ENCODE measurements around the gene STUB1.

The STUB1 gene

GRCh38 chr16:714558-715476 is 34.6 kb downstream of the STUB1 start, which contains the start of gene METRN:
METRN (plus strand) TSS chr16:715118; CDS start chr16:715290, 172 bp downstream.
- Histone ChIP-seq H3K27me3 (ENCODE audit: control insufficient read depth, insufficient read depth, low read length) (peaks cover 11% of the 10 kb centered on the region), H3K9ac (ENCODE audit: low read depth, low read length) (peak within 1 kb of the TSS; percentile 69), H3K4me3 (ENCODE audit: low read length) (peak within 1 kb of the TSS; percentile 75), H3K9me3 (replicated peaks; ENCODE audit: low read length) (no peaks in the 10 kb centered on the region), H3K4me2 (ENCODE audit: low read length) (peak within 1 kb of the TSS; percentile 97), H3K36me3 (ENCODE audit: insufficient read depth, low read length) (no peaks in the 10 kb centered on the region), H3K4me1 (ENCODE audit: control insufficient read depth, insufficient read depth, low read length) (peaks cover 37% of the 10 kb centered on the region)

GRCh38 chr16:715477-716199 is 35.4 kb downstream of the STUB1 start:
- peak overlapping the region; percentile 97 for H3K4me2 ChIP-seq (ENCODE audit: low read length)
- no peaks in the 10 kb centered on the region for H3K36me3 ChIP-seq (ENCODE audit: insufficient read depth, low read length)
- peak overlapping the region; percentile 69 for H3K9ac ChIP-seq (ENCODE audit: low read depth, low read length)
- no peaks in the 10 kb centered on the region for H3K9me3 ChIP-seq (replicated peaks; ENCODE audit: low read length)
- H3K4me3 ChIP-seq (ENCODE audit: low read length), result peak overlapping the region; percentile 75
- H3K4me1 ChIP-seq (ENCODE audit: control insufficient read depth, insufficient read depth, low read length), result peaks cover 36% of the 10 kb centered on the region
- peaks cover 3% of the 10 kb centered on the region for H3K27me3 ChIP-seq (ENCODE audit: control insufficient read depth, insufficient read depth, low read length)

- no peaks in the 10 kb centered on the region for H3K27me3 ChIP-seq (ENCODE audit: control insufficient read depth, insufficient read depth, low read length)
- no peaks in the 10 kb centered on the region for H3K36me3 ChIP-seq (ENCODE audit: insufficient read depth, low read length)
- no peaks in the 10 kb centered on the region for H3K9me3 ChIP-seq (replicated peaks; ENCODE audit: low read length)
- H3K9ac ChIP-seq (ENCODE audit: low read depth, low read length), result peak overlapping the region; percentile 69
- H3K4me1 ChIP-seq (ENCODE audit: control insufficient read depth, insufficient read depth, low read length), result peaks cover 35% of the 10 kb centered on the region
- peak overlapping the region; percentile 75 for H3K4me3 ChIP-seq (ENCODE audit: low read length)
- H3K4me2 ChIP-seq (ENCODE audit: low read length), result peak overlapping the region; percentile 97
Measured at GRCh38 chr16:716200-716568, 36.0 kb downstream of the STUB1 start.

GRCh38 chr16:716768-717325 is 36.6 kb downstream of the STUB1 start:
- Histone ChIP-seq H3K36me3 (ENCODE audit: insufficient read depth, low read length) (no peaks in the 10 kb centered on the region), H3K4me3 (ENCODE audit: low read length) (no peak overlapping the region), H3K9me3 (replicated peaks; ENCODE audit: low read length) (no peaks in the 10 kb centered on the region), H3K4me1 (ENCODE audit: control insufficient read depth, insufficient read depth, low read length) (peaks cover 42% of the 10 kb centered on the region), H3K27me3 (ENCODE audit: control insufficient read depth, insufficient read depth, low read length) (no peaks in the 10 kb centered on the region), H3K4me2 (ENCODE audit: low read length) (peak overlapping the region; percentile 97), H3K9ac (ENCODE audit: low read depth, low read length) (no peak overlapping the region)

- no peak overlapping the region for H3K4me3 ChIP-seq (ENCODE audit: low read length)
- H3K4me1 ChIP-seq (ENCODE audit: control insufficient read depth, insufficient read depth, low read length), result peaks cover 40% of the 10 kb centered on the region
- H3K9me3 ChIP-seq (replicated peaks; ENCODE audit: low read length), result no peaks in the 10 kb centered on the region
- no peaks in the 10 kb centered on the region for H3K27me3 ChIP-seq (ENCODE audit: control insufficient read depth, insufficient read depth, low read length)
- H3K4me2 ChIP-seq (ENCODE audit: low read length), result no peak overlapping the region
- H3K9ac ChIP-seq (ENCODE audit: low read depth, low read length), result no peak overlapping the region
- H3K36me3 ChIP-seq (ENCODE audit: insufficient read depth, low read length), result no peaks in the 10 kb centered on the region
Measured at GRCh38 chr16:717450-718245, 37.4 kb downstream of the STUB1 start.

GRCh38 chr16:718389-718788 is 38.2 kb downstream of the STUB1 start:
- Histone ChIP-seq H3K9ac (ENCODE audit: low read depth, low read length) (no peak overlapping the region), H3K36me3 (ENCODE audit: insufficient read depth, low read length) (no peaks in the 10 kb centered on the region), H3K9me3 (replicated peaks; ENCODE audit: low read length) (no peaks in the 10 kb centered on the region), H3K27me3 (ENCODE audit: control insufficient read depth, insufficient read depth, low read length) (no peaks in the 10 kb centered on the region), H3K4me1 (ENCODE audit: control insufficient read depth, insufficient read depth, low read length) (peaks cover 40% of the 10 kb centered on the region), H3K4me2 (ENCODE audit: low read length) (no peak overlapping the region), H3K4me3 (ENCODE audit: low read length) (no peak overlapping the region)

- no peak overlapping the region for H3K9ac ChIP-seq (ENCODE audit: low read depth, low read length)
- H3K36me3 ChIP-seq (ENCODE audit: insufficient read depth, low read length), result no peaks in the 10 kb centered on the region
- no peaks in the 10 kb centered on the region for H3K27me3 ChIP-seq (ENCODE audit: control insufficient read depth, insufficient read depth, low read length)
- no peak overlapping the region for H3K4me3 ChIP-seq (ENCODE audit: low read length)
- no peaks in the 10 kb centered on the region for H3K9me3 ChIP-seq (replicated peaks; ENCODE audit: low read length)
- H3K4me1 ChIP-seq (ENCODE audit: control insufficient read depth, insufficient read depth, low read length), result peaks cover 40% of the 10 kb centered on the region
- H3K4me2 ChIP-seq (ENCODE audit: low read length), result no peak overlapping the region
Measured at GRCh38 chr16:718922-719321, 38.7 kb downstream of the STUB1 start.

- H3K4me2 ChIP-seq (ENCODE audit: low read length), result peak overlapping the region; percentile 98
- no peaks in the 10 kb centered on the region for H3K36me3 ChIP-seq (ENCODE audit: insufficient read depth, low read length)
- peak overlapping the region; percentile 86 for H3K9ac ChIP-seq (ENCODE audit: low read depth, low read length)
- H3K4me3 ChIP-seq (ENCODE audit: low read length), result peak overlapping the region; percentile 100
- no peaks in the 10 kb centered on the region for H3K9me3 ChIP-seq (replicated peaks; ENCODE audit: low read length)
- H3K27me3 ChIP-seq (ENCODE audit: control insufficient read depth, insufficient read depth, low read length), result no peaks in the 10 kb centered on the region
- peaks cover 35% of the 10 kb centered on the region for H3K4me1 ChIP-seq (ENCODE audit: control insufficient read depth, insufficient read depth, low read length)
Measured at GRCh38 chr16:719815-720446, 39.7 kb downstream of the STUB1 start.

GRCh38 chr16:720447-720989 is 40.3 kb downstream of the STUB1 start:
- Histone ChIP-seq H3K9me3 (replicated peaks; ENCODE audit: low read length) (no peaks in the 10 kb centered on the region), H3K27me3 (ENCODE audit: control insufficient read depth, insufficient read depth, low read length) (no peaks in the 10 kb centered on the region), H3K4me3 (ENCODE audit: low read length) (peak overlapping the region; percentile 100), H3K36me3 (ENCODE audit: insufficient read depth, low read length) (no peaks in the 10 kb centered on the region), H3K4me2 (ENCODE audit: low read length) (peak overlapping the region; percentile 98), H3K9ac (ENCODE audit: low read depth, low read length) (peak overlapping the region; percentile 86), H3K4me1 (ENCODE audit: control insufficient read depth, insufficient read depth, low read length) (peaks cover 32% of the 10 kb centered on the region)

GRCh38 chr16:720990-721764 is 41.0 kb downstream of the STUB1 start, which contains the start of gene ANTKMT:
ANTKMT (plus strand) TSS chr16:721146; CDS start chr16:721275, 129 bp downstream.
- Histone ChIP-seq H3K9me3 (replicated peaks; ENCODE audit: low read length) (no peaks in the 10 kb centered on the region), H3K4me1 (ENCODE audit: control insufficient read depth, insufficient read depth, low read length) (peaks cover 26% of the 10 kb centered on the region), H3K36me3 (ENCODE audit: insufficient read depth, low read length) (no peaks in the 10 kb centered on the region), H3K9ac (ENCODE audit: low read depth, low read length) (peak within 1 kb of the TSS; percentile 86), H3K4me3 (ENCODE audit: low read length) (peak within 1 kb of the TSS; percentile 100), H3K4me2 (ENCODE audit: low read length) (peak within 1 kb of the TSS; percentile 98), H3K27me3 (ENCODE audit: control insufficient read depth, insufficient read depth, low read length) (no peaks in the 10 kb centered on the region)
